ENCODE data around the gene TBC1D20.

TBC1D20 gene

DNA sequence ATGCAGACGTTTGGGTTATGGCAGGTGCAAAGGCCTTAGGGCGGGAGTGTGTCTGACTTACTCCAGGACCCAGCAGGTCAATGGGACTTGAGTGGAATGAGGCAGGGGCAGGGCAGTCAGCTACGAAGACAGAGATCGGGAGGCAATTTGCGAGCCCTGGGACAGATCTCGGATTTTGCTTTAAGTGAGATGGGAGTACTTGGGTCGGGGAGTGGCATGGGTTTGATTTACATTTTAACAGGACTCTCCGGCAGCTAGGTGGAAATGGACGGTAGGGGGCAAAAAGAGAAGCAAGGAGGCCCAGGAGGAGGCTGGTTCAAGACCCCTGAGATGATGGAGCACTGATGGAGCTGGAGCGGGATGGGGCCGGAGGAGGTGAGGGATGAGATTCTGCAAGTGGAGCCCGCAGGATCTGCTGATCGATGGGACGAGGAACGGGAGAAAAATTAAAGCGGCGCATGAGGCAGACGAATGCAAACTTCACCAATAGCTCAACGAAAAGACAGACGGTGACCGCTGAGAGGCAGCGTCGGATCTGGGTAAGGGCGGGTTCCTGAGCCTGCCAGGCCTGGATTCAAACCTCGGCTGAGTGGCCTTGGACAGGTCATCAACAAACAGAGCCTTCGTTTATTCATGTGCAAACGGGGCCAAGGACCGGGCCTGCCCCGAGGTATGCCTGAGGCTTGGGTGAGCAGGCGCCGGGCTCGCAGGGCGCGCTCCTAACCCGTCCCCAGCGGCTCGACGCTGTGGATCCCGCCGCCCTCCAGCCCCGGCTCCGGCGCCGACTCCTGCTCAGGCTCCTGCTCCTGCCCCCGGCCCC is 55.0 kb downstream of the TBC1D20 start:
- TF ChIP-seq, protein P1, sequence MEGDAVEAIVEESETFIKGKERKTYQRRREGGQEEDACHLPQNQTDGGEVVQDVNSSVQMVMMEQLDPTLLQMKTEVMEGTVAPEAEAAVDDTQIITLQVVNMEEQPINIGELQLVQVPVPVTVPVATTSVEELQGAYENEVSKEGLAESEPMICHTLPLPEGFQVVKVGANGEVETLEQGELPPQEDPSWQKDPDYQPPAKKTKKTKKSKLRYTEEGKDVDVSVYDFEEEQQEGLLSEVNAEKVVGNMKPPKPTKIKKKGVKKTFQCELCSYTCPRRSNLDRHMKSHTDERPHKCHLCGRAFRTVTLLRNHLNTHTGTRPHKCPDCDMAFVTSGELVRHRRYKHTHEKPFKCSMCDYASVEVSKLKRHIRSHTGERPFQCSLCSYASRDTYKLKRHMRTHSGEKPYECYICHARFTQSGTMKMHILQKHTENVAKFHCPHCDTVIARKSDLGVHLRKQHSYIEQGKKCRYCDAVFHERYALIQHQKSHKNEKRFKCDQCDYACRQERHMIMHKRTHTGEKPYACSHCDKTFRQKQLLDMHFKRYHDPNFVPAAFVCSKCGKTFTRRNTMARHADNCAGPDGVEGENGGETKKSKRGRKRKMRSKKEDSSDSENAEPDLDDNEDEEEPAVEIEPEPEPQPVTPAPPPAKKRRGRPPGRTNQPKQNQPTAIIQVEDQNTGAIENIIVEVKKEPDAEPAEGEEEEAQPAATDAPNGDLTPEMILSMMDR (IDR thresholded peaks at IDR 0.05; ENCODE audit: extremely low read depth, missing control alignments) = no peak

GRCh38 chr20:406200-407132 is 55.9 kb downstream of the TBC1D20 start:
- no peak for DNase-seq (ENCODE audit: low spot score)
- TF ChIP-seq, protein P1 (IDR thresholded peaks at IDR 0.05; ENCODE audit: extremely low read depth, missing control alignments) = no peak

More for the DNA sequence above, 55.0 kb downstream of the TBC1D20 start:
- DNase-seq (ENCODE audit: low spot score) = peak; percentile 94

DNA sequence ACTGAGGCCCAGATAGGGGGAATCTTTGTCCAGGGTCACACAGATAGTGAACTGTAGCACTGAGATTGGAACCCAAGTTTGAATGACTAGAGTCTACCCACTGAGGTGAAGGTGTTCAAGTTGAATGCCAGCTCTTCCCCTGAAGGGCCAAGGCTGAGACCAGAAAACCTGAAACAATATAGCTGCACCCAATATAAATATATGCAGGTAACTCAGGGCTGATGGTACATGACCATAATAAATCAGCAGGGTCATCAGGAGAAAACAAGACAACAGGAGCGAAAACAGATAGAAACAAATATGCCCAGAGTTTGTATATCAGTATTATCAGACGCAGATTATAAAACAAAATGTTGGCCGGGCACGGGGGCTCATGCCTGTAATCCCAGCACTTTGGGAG is 58.2 kb downstream of the TBC1D20 start:
- no peak for DNase-seq (ENCODE audit: low spot score)
- TF ChIP-seq, protein P1 (IDR thresholded peaks at IDR 0.05; ENCODE audit: extremely low read depth, missing control alignments) = no peak

DNA sequence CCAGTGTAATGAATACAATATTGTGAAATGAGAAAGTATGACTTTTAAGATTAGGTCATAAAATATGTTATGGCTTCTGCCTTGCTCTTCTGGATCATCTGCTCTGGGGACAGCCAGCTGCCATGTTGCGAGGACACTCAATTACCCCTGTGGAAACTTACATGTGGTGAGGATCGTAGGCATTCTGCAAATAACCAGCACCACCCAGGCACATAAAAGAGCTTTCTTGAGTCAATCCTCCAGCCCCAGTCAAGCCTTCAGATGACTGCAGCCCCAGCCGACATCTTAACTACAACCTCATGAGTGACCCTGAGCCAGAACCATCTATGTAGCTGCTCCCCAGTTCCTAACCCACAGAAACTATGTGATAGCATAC is 58.8 kb downstream of the TBC1D20 start:
- TF ChIP-seq, protein P1 (IDR thresholded peaks at IDR 0.05; ENCODE audit: extremely low read depth, missing control alignments) = no peak
- DNase-seq (ENCODE audit: low spot score) = no peak

GRCh38 chr20:402898-403581 is 59.3 kb downstream of the TBC1D20 start:
- DNase-seq (ENCODE audit: low spot score) = no peak
- TF ChIP-seq, protein P1 (IDR thresholded peaks at IDR 0.05; ENCODE audit: extremely low read depth, missing control alignments) = no peak

DNA sequence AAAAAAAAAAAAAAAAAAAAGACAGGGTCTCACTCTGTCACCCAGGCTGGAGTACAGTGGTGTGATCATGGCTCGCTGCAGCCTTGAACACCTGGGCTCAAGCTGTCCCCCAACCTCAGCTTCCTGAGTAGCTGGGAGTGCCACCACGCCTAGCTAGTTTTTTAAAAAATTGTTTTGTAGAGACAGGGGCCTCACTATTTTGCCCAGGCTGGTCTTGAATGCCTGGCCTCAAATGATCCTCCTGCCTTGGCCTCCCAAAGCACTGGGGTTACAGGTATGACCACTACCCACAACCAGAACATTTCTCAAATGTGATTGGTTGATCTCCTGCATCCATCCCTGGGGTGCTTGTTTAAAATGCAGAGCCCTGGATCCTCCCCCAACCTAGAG is 59.8 kb downstream of the TBC1D20 start:
- DNase-seq (ENCODE audit: low spot score) = no peak
- TF ChIP-seq, protein P1 (IDR thresholded peaks at IDR 0.05; ENCODE audit: extremely low read depth, missing control alignments) = no peak

All from GM20000 (cell line).